ENCODE results near the gene CD226. TPM values are rescaled to one million over a fixed set of nuclear protein-coding genes. Genes with fewer than 3 reads are reported as not detected.

CD226 gene
- total RNA-seq, 1 donor from 2014 or later, result not detected

- Histone ChIP-seq H3K4me1 (no peaks in the 10 kb centered on the region), H2AFZ (replicated peaks) (no peak overlapping the region), H3K27me3 (no peaks in the 10 kb centered on the region), H3K9ac (no peak overlapping the region), H3K4me3 (no peak overlapping the region), H3K4me2 (no peak overlapping the region), H3K79me2 (ENCODE audit: low read depth) (no peaks in the 10 kb centered on the region), H3F3A (ENCODE audit: low read depth) (no peaks in the 10 kb centered on the region), H3K36me3 (no peaks in the 10 kb centered on the region), H3K27ac (no peak overlapping the region), H4K20me1 (ENCODE audit: low read depth) (no peaks in the 10 kb centered on the region), H3K9me3 (ENCODE audit: low read depth) (no peaks in the 10 kb centered on the region)
- Mint-ChIP-seq H3K4me3 (no peak overlapping the region), H3K27me3 (ENCODE audit: insufficient read depth, low read depth) (no peaks in the 10 kb centered on the region), H3K4me1 (no peaks in the 10 kb centered on the region), H3K36me3 (peaks cover 1% of the 10 kb centered on the region), H3K9me3 (peaks cover 4% of the 10 kb centered on the region), H3K27ac (no peak overlapping the region)
- DNase-seq (ENCODE audit: low spot score), result no peak
- TF ChIP-seq, protein P1, sequence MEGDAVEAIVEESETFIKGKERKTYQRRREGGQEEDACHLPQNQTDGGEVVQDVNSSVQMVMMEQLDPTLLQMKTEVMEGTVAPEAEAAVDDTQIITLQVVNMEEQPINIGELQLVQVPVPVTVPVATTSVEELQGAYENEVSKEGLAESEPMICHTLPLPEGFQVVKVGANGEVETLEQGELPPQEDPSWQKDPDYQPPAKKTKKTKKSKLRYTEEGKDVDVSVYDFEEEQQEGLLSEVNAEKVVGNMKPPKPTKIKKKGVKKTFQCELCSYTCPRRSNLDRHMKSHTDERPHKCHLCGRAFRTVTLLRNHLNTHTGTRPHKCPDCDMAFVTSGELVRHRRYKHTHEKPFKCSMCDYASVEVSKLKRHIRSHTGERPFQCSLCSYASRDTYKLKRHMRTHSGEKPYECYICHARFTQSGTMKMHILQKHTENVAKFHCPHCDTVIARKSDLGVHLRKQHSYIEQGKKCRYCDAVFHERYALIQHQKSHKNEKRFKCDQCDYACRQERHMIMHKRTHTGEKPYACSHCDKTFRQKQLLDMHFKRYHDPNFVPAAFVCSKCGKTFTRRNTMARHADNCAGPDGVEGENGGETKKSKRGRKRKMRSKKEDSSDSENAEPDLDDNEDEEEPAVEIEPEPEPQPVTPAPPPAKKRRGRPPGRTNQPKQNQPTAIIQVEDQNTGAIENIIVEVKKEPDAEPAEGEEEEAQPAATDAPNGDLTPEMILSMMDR (IDR thresholded peaks at IDR 0.05), result no peak
- TF ChIP-seq EZH2phosphoT487 (IDR thresholded peaks at IDR 0.05) (no peak), EZH2 (IDR thresholded peaks at IDR 0.05) (no peak)
Measured at GRCh38 chr18:69813559-69813958, 134.1 kb downstream of the CD226 start.

- Histone ChIP-seq H3F3A (ENCODE audit: low read depth) (no peaks in the 10 kb centered on the region), H3K9ac (no peak overlapping the region), H3K4me2 (no peak overlapping the region), H3K4me3 (no peak overlapping the region), H3K4me1 (no peaks in the 10 kb centered on the region), H4K20me1 (ENCODE audit: low read depth) (no peaks in the 10 kb centered on the region), H3K9me3 (ENCODE audit: low read depth) (no peaks in the 10 kb centered on the region), H3K79me2 (ENCODE audit: low read depth) (no peaks in the 10 kb centered on the region), H3K27ac (no peak overlapping the region), H3K36me3 (no peaks in the 10 kb centered on the region), H2AFZ (replicated peaks) (no peak overlapping the region), H3K27me3 (no peaks in the 10 kb centered on the region)
- H3K9me3 Mint-ChIP-seq, result peaks cover 2% of the 10 kb centered on the region
- H3K36me3 Mint-ChIP-seq, result peaks cover 1% of the 10 kb centered on the region
- no peak for DNase-seq (ENCODE audit: low spot score)
- TF ChIP-seq, protein P1 (IDR thresholded peaks at IDR 0.05), result no peak
- TF ChIP-seq EZH2 (IDR thresholded peaks at IDR 0.05) (no peak), EZH2phosphoT487 (IDR thresholded peaks at IDR 0.05) (no peak)
- no peak overlapping the region for H3K27ac Mint-ChIP-seq
- no peaks in the 10 kb centered on the region for H3K4me1 Mint-ChIP-seq
- H3K4me3 Mint-ChIP-seq, result no peak overlapping the region
- H3K27me3 Mint-ChIP-seq (ENCODE audit: insufficient read depth, low read depth), result no peaks in the 10 kb centered on the region
Measured at GRCh38 chr18:69808399-69808798, 139.3 kb downstream of the CD226 start.

- H3F3A ChIP-seq (ENCODE audit: low read depth), result no peaks in the 10 kb centered on the region
- H3K4me1 ChIP-seq, result no peaks in the 10 kb centered on the region
- H3K36me3 ChIP-seq, result no peaks in the 10 kb centered on the region
- H3K4me3 ChIP-seq, result no peak overlapping the region
- H3K79me2 ChIP-seq (ENCODE audit: low read depth), result no peaks in the 10 kb centered on the region
- H4K20me1 ChIP-seq (ENCODE audit: low read depth), result no peaks in the 10 kb centered on the region
- H3K9ac ChIP-seq, result no peak overlapping the region
- H2AFZ ChIP-seq (replicated peaks), result no peak overlapping the region
- Mint-ChIP-seq H3K27me3 (ENCODE audit: insufficient read depth, low read depth) (no peaks in the 10 kb centered on the region), H3K9me3 (no peaks in the 10 kb centered on the region), H3K4me1 (no peaks in the 10 kb centered on the region), H3K4me3 (no peak overlapping the region), H3K27ac (no peak overlapping the region), H3K36me3 (peaks cover 1% of the 10 kb centered on the region)
- TF ChIP-seq, protein P1 (IDR thresholded peaks at IDR 0.05), result no peak
- TF ChIP-seq EZH2 (IDR thresholded peaks at IDR 0.05) (no peak), EZH2phosphoT487 (IDR thresholded peaks at IDR 0.05) (no peak)
- H3K27me3 ChIP-seq, result no peaks in the 10 kb centered on the region
- H3K27ac ChIP-seq, result no peak overlapping the region
- no peak for DNase-seq (ENCODE audit: low spot score)
- no peaks in the 10 kb centered on the region for H3K9me3 ChIP-seq (ENCODE audit: low read depth)
- H3K4me2 ChIP-seq, result no peak overlapping the region
Measured at GRCh38 chr18:69804776-69805501, 142.7 kb downstream of the CD226 start.
